Measurements from ENCODE around the gene CDH2.
A peak's percentile ranks its signal among the peaks of the same experiment; 100 is the strongest.

Gene CDH2

GRCh38 chr18:28059861-28060260, 117.1 kb downstream of the CDH2 start:
- no peaks in the 10 kb centered on the region for H3K9me3 ChIP-seq (ENCODE audit: control insufficient read depth, low read length)
- no peak overlapping the region for H3K9ac ChIP-seq
- H3K36me3 ChIP-seq (ENCODE audit: control insufficient read depth, insufficient read depth, low read length), result no peaks in the 10 kb centered on the region
- H3K27ac ChIP-seq, result no peak overlapping the region
- peaks cover 12% of the 10 kb centered on the region for H3K4me1 ChIP-seq
- H3K79me2 ChIP-seq, result peaks cover 27% of the 10 kb centered on the region
- no peak overlapping the region for H3K4me2 ChIP-seq (ENCODE audit: low read length)
- no peak overlapping the region for H3K4me3 ChIP-seq (ENCODE audit: low read depth, low read length)
- TF ChIP-seq CTCF (IDR thresholded peaks at IDR 0.05), result no peak
- no peak overlapping the region for H2AFZ ChIP-seq
- H3K27me3 ChIP-seq (ENCODE audit: control insufficient read depth, insufficient read depth, low read length), result no peaks in the 10 kb centered on the region

- Histone ChIP-seq H3K79me2 (peaks cover 19% of the 10 kb centered on the region), H3K36me3 (ENCODE audit: control insufficient read depth, insufficient read depth, low read length) (no peaks in the 10 kb centered on the region), H3K4me2 (ENCODE audit: low read length) (no peak overlapping the region), H3K9me3 (ENCODE audit: control insufficient read depth, low read length) (no peaks in the 10 kb centered on the region), H3K9ac (no peak overlapping the region), H2AFZ (no peak overlapping the region), H3K4me3 (ENCODE audit: low read depth, low read length) (no peak overlapping the region), H3K4me1 (peaks cover 17% of the 10 kb centered on the region), H3K27me3 (ENCODE audit: control insufficient read depth, insufficient read depth, low read length) (no peaks in the 10 kb centered on the region), H3K27ac (no peak overlapping the region)
- TF ChIP-seq CTCF (IDR thresholded peaks at IDR 0.05), result no peak
These were observed 126.4 kb downstream of the CDH2 start for GRCh38 chr18:28050545-28050944.

GRCh38 chr18:28048612-28049011, 128.3 kb downstream of the CDH2 start:
- no peak for TF ChIP-seq CTCF (IDR thresholded peaks at IDR 0.05)
- Histone ChIP-seq H3K36me3 (ENCODE audit: control insufficient read depth, insufficient read depth, low read length) (no peaks in the 10 kb centered on the region), H3K27me3 (ENCODE audit: control insufficient read depth, insufficient read depth, low read length) (no peaks in the 10 kb centered on the region), H3K4me1 (peaks cover 19% of the 10 kb centered on the region), H3K79me2 (peaks cover 17% of the 10 kb centered on the region), H2AFZ (peak overlapping the region; percentile 13), H3K27ac (peak overlapping the region; percentile 39), H3K4me2 (ENCODE audit: low read length) (no peak overlapping the region), H3K9me3 (ENCODE audit: control insufficient read depth, low read length) (no peaks in the 10 kb centered on the region), H3K9ac (no peak overlapping the region), H3K4me3 (ENCODE audit: low read depth, low read length) (no peak overlapping the region)

GRCh38 chr18:28045880-28046279, 131.1 kb downstream of the CDH2 start:
- Histone ChIP-seq H2AFZ (peak overlapping the region; percentile 18), H3K4me3 (ENCODE audit: low read depth, low read length) (no peak overlapping the region), H3K4me1 (peaks cover 24% of the 10 kb centered on the region), H3K79me2 (peaks cover 6% of the 10 kb centered on the region), H3K27ac (peak overlapping the region; percentile 72), H3K4me2 (ENCODE audit: low read length) (no peak overlapping the region), H3K27me3 (ENCODE audit: control insufficient read depth, insufficient read depth, low read length) (no peaks in the 10 kb centered on the region), H3K36me3 (ENCODE audit: control insufficient read depth, insufficient read depth, low read length) (no peaks in the 10 kb centered on the region), H3K9me3 (ENCODE audit: control insufficient read depth, low read length) (no peaks in the 10 kb centered on the region), H3K9ac (no peak overlapping the region)
- TF ChIP-seq CTCF (IDR thresholded peaks at IDR 0.05), result no peak

GRCh38 chr18:28045176-28045810, 131.6 kb downstream of the CDH2 start:
- Histone ChIP-seq H3K4me1 (peaks cover 26% of the 10 kb centered on the region), H3K9ac (no peak overlapping the region), H3K79me2 (peaks cover 6% of the 10 kb centered on the region), H3K4me3 (ENCODE audit: low read depth, low read length) (no peak overlapping the region), H3K36me3 (ENCODE audit: control insufficient read depth, insufficient read depth, low read length) (no peaks in the 10 kb centered on the region), H2AFZ (peak overlapping the region; percentile 18), H3K9me3 (ENCODE audit: control insufficient read depth, low read length) (no peaks in the 10 kb centered on the region), H3K27me3 (ENCODE audit: control insufficient read depth, insufficient read depth, low read length) (no peaks in the 10 kb centered on the region), H3K27ac (peak overlapping the region; percentile 72), H3K4me2 (ENCODE audit: low read length) (no peak overlapping the region)
- TF ChIP-seq CTCF (IDR thresholded peaks at IDR 0.05), result no peak

All from parathyroid adenoma (tissue), 2 donors.